Esophagus muscularis mucosa (tissue), 4 donors: ENCODE results near the gene DELE1. TPM values are rescaled to one million over a fixed set of nuclear protein-coding genes. Genes with fewer than 3 reads are reported as not detected.

Source experiments
- DNase-seq: peaks from one replicate; pipeline ENCODE4 v3.0.0-alpha.2; 2017; ENCODE audit errors: extremely low spot score
- H3K27ac ChIP-seq, 4 donors: fragments of 200-600 bp; sonication (generic); replicated peaks in 1 of 4; 1 replicate in 3 of 4; 2 replicates in 1 of 4; pipeline ENCODE4 v1.5.1; 2016 to 2019; ENCODE audit warnings: mild to moderate bottlenecking in 1 of 4
- H3K27me3 ChIP-seq, 4 donors: fragments of 200-600 bp; sonication (generic); one replicate each; pipeline versions ENCODE4 v1.5.1 to v1.6.0; 2016 to 2019
- H3K36me3 ChIP-seq, 4 donors: fragments of 200-600 bp; sonication (generic); one replicate each; pipeline ENCODE4 v1.5.1; 2016 to 2019
- H3K4me1 ChIP-seq, 4 donors: fragments of 200-600 bp; sonication (generic); one replicate each; pipeline ENCODE4 v1.5.1; 2016 to 2019
- H3K4me3 ChIP-seq, 4 donors: fragments of 200-600 bp; sonication (generic); 1 replicate in 2 of 4; 2 replicates in 2 of 4; pipeline ENCODE4 v1.5.1; 2016 to 2019; ENCODE audit warnings: mild to moderate bottlenecking in 4 of 4, moderate library complexity in 1 of 4
- H3K9me3 ChIP-seq, 4 donors: fragments of 200-600 bp; sonication (generic); 1 replicate in 3 of 4; 2 replicates in 1 of 4; pipeline ENCODE4 v1.5.1; 2016 to 2019
- CTCF ChIP-seq, 3 experiments: fragments of 200-600 bp in 2 of 3; fragments of 450-650 bp in 1 of 3; sonication (generic) in 2 of 3; IDR thresholded peaks; one replicate each; pipeline ENCODE4 v1.5.1; 2017 to 2019; ENCODE audit warnings: antibody characterized with exemption in 3 of 3, mild to moderate bottlenecking in 2 of 3, moderate library complexity in 1 of 3
- EP300 ChIP-seq: sonication (generic); formaldehyde crosslinking; IDR thresholded peaks from one replicate; pipeline ENCODE4 v1.6.1; 2017; ENCODE audit warnings: antibody characterized with exemption
- POLR2A ChIP-seq: fragments of 450-650 bp; IDR thresholded peaks from one replicate; pipeline ENCODE4 v1.6.1; 2017; ENCODE audit warnings: antibody characterized with exemption, moderate library complexity, mild to moderate bottlenecking, low read depth
- POLR2AphosphoS5 ChIP-seq, 2 donors: sonication (generic); formaldehyde crosslinking; IDR thresholded peaks; one replicate each; pipeline ENCODE4 v1.6.1; 2017; ENCODE audit warnings: antibody characterized with exemption in 2 of 2
- WGBS: methylation state at CpG from one replicate; pipeline ENCODE4 v1.1.5; 2018; 5-methylcytosine and 5-hydroxymethylcytosine counted together
- intact Hi-C: fragments of 100-400 bp; cut with DNase I; formaldehyde crosslinking; loops from one replicate; pipeline ENCODE4 v1.15.1; 2023
- total RNA-seq, 4 donors: library from RNA; depleted of rRNA; stranded (reverse); fragments of >200 nt; gene quantifications; one replicate each; pipeline versions ENCODE4 v1.1.0 to v1.2.1, GENCODE V29; 2016

DELE1 gene
- total RNA-seq, 4 donors from 2014 or later, result 44.4 to 75.8 (median 49.6) TPM

- H3K27me3 ChIP-seq, result no peaks in the 10 kb centered on the region
- TF ChIP-seq POLR2A (no peak), POLR2AphosphoS5 (IDR thresholded peaks at IDR 0.05) (no peak), CTCF (IDR thresholded peaks at IDR 0.05) (no peak), EP300 (no peak)
- WGBS, result 0% methylated on average over 1 of the region's 1 CpG
- H3K4me3 ChIP-seq, result no peak overlapping the region
- H3K4me1 ChIP-seq, result peaks cover 5 to 17% (median 6%) of the 10 kb centered on the region in 4 donors
- intact Hi-C loops, result loop anchor here (5.0 kb wide), 1 partner anchor 158 kb away; no protein-coding TSS in a partner anchor
- H3K9me3 ChIP-seq, result no peaks in the 10 kb centered on the region
- H3K27ac ChIP-seq, result no peak overlapping the region
- peaks cover 19 to 91% (median 69%) of the 10 kb centered on the region in 4 donors for H3K36me3 ChIP-seq
- no peak for DNase-seq
Measured at GRCh38 chr5:141989720-141990119, 66.0 kb downstream of the DELE1 start.

Other genes with a start within 250 kb of the DELE1 start
- 1 to 10 TPM; 4.1 to 9.2 (median 7.6) TPM for gene ARAP3, start 241.6 kb upstream of the DELE1 start, total RNA-seq
- gene PCDH1, start 45.5 kb upstream of the DELE1 start, total RNA-seq, result 10 to 100 TPM; 18.7 to 57.8 (median 38.2) TPM
- gene PCDH12, start 34.3 kb downstream of the DELE1 start, total RNA-seq, result 1 to 10 TPM; 1.2 to 6.7 (median 3.5) TPM
- 10 to 100 TPM; 65.8 to 94.1 (median 72.6) TPM for gene RNF14, start 45.2 kb downstream of the DELE1 start, total RNA-seq
- gene GNPDA1, start 89.2 kb downstream of the DELE1 start, total RNA-seq, result 10 to 100 TPM; 19.5 to 52.4 (median 35.4) TPM
- gene NDFIP1, start 184.9 kb downstream of the DELE1 start, total RNA-seq, result 100 to 1,000 TPM in 2 of 4 donors, 10 to 100 TPM in 2; 57.8 to 169 (median 101) TPM